ENCODE data around the gene TXNDC2. TPM values are rescaled to one million over a fixed set of nuclear protein-coding genes. Genes with fewer than 3 reads are reported as not detected.
"Not testable (repeated sequence)": the region's sequence is repeated elsewhere in the genome, so short reads cannot be mapped to it uniquely, and the experiment has no call there.

TXNDC2 gene
- polyA plus RNA-seq, 3 donors from 2014 or later: not detected

DNA sequence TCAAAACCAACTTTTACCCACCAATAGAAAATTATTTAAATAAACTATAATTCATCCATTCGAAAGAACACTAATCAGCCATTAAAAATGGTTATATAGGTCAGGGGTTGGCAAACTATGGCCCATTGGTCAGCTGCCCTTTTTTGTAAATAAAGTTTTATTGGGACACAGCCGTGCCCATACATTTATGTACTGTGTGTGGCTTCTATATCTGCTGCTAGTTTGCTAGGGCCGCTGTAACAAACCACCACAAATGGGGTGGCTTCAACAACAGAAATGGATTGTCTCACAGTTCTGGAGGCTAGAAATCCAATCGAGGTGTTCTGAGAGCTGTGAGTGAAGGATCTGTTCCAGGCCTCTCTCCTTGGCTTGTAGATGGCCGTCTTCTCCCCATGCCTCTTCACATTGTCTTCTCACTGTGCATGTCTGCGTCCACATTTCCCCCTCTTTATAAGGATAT lies 7.0 kb upstream of the TXNDC2 start:
- H3K9me3 Mint-ChIP-seq: no peaks in the 10 kb centered on the region
- peaks cover 0 to 6% (median 3%) of the 10 kb centered on the region in 3 donors for H3K27me3 Mint-ChIP-seq (ENCODE audit: low read depth in 3 of 3)
- no peak overlapping the region for H3K27ac Mint-ChIP-seq
- DNase-seq: no peak
- H3K36me3 Mint-ChIP-seq: no peaks in the 10 kb centered on the region
- H3K4me3 Mint-ChIP-seq: no peak overlapping the region
- H3K4me1 Mint-ChIP-seq: no peaks in the 10 kb centered on the region

GRCh38 chr18:9884090-9884489 lies 1.7 kb upstream of the TXNDC2 start:
- Mint-ChIP-seq H3K4me3 (no peak overlapping the region), H3K27ac (no peak overlapping the region), H3K9me3 (no peaks in the 10 kb centered on the region), H3K4me1 (no peaks in the 10 kb centered on the region), H3K36me3 (no peaks in the 10 kb centered on the region), H3K27me3 (ENCODE audit: low read depth in 3 of 3) (peaks cover 0 to 5% (median 0%) of the 10 kb centered on the region in 3 donors)
- DNase-seq: no peak

- no peaks in the 10 kb centered on the region for H3K36me3 Mint-ChIP-seq
- H3K4me1 Mint-ChIP-seq: no peaks in the 10 kb centered on the region
- H3K4me3 Mint-ChIP-seq: no peak overlapping the region
- no peaks in the 10 kb centered on the region for H3K9me3 Mint-ChIP-seq
- peaks cover 0 to 3% (median 0%) of the 10 kb centered on the region in 3 donors for H3K27me3 Mint-ChIP-seq (ENCODE audit: low read depth in 3 of 3)
- no peak overlapping the region for H3K27ac Mint-ChIP-seq
- no peak for DNase-seq
These were observed 1.1 kb upstream of the TXNDC2 start for GRCh38 chr18:9884532-9885140.

DNA sequence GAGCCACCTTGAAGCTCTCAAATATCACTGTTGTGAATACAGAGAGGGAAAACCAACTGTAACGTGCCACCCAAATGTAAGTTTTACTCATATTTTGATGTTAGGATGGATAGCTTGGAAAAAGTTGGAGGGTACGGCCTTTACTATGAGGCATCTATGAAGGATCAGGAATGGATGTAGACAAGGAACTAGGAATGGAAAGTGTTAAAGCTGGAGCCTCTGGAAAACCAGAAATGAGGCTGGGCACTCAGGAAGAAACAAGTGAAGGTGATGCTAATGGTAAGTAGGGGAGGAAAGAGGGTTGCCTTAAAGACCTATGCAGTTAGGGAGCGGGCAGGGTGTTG lies 204 bp downstream of the TXNDC2 start:
- Mint-ChIP-seq H3K9me3 (no peaks in the 10 kb centered on the region), H3K4me1 (no peaks in the 10 kb centered on the region), H3K27me3 (ENCODE audit: low read depth in 3 of 3) (peaks cover 0 to 3% (median 3%) of the 10 kb centered on the region in 3 donors), H3K36me3 (no peaks in the 10 kb centered on the region), H3K27ac (no peak overlapping the region), H3K4me3 (no peak overlapping the region)
- no peak for DNase-seq

- no peak overlapping the region for H3K27ac Mint-ChIP-seq
- H3K36me3 Mint-ChIP-seq: no peaks in the 10 kb centered on the region
- peaks cover 0 to 3% (median 3%) of the 10 kb centered on the region in 3 donors for H3K27me3 Mint-ChIP-seq (ENCODE audit: low read depth in 3 of 3)
- DNase-seq: no peak
- no peaks in the 10 kb centered on the region for H3K4me1 Mint-ChIP-seq
- H3K9me3 Mint-ChIP-seq: no peaks in the 10 kb centered on the region
- no peak overlapping the region for H3K4me3 Mint-ChIP-seq
These were observed 2.2 kb downstream of the TXNDC2 start for GRCh38 chr18:9887992-9888391.

DNA sequence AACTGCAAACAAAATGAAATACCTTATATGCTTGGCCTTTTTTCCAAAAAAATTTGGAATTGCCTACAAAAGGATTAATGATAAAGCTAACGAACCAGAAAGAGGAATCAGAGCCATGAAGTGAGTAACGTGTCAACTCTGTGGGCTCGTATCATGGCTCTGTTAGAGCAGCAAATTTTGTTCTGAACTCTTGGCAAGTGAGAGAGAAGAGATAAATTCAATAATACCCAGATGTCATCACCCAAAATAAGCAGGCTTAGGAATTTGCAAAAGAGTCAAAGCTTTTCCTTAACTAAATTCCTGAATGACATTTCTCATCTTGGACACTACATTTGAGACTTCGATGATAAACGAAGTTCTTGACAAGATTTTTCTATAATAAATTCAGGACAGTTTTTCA lies 4.4 kb downstream of the TXNDC2 start:
- no peaks in the 10 kb centered on the region for H3K36me3 Mint-ChIP-seq
- no peak for DNase-seq
- H3K4me3 Mint-ChIP-seq: no peak overlapping the region
- no peaks in the 10 kb centered on the region for H3K4me1 Mint-ChIP-seq
- H3K9me3 Mint-ChIP-seq: no peaks in the 10 kb centered on the region
- H3K27me3 Mint-ChIP-seq (ENCODE audit: low read depth in 3 of 3): peaks cover 0 to 3% (median under 1%) of the 10 kb centered on the region in 3 donors
- no peak overlapping the region for H3K27ac Mint-ChIP-seq

- no peak for DNase-seq
- Mint-ChIP-seq H3K27ac (no peak overlapping the region), H3K9me3 (no peaks in the 10 kb centered on the region), H3K27me3 (ENCODE audit: low read depth in 3 of 3) (peaks cover 0 to 3% (median 0%) of the 10 kb centered on the region in 3 donors), H3K36me3 (no peaks in the 10 kb centered on the region), H3K4me1 (no peaks in the 10 kb centered on the region), H3K4me3 (no peak overlapping the region)
These were observed 5.2 kb downstream of the TXNDC2 start for GRCh38 chr18:9890957-9891356.

GRCh38 chr18:9891515-9891914 lies 5.7 kb downstream of the TXNDC2 start:
- H3K27me3 Mint-ChIP-seq (ENCODE audit: low read depth in 3 of 3); H3K27ac Mint-ChIP-seq; H3K36me3 Mint-ChIP-seq; H3K4me1 Mint-ChIP-seq; H3K4me3 Mint-ChIP-seq; H3K9me3 Mint-ChIP-seq; DNase-seq: not testable (repeated sequence)

GRCh38 chr18:9894454-9895068 lies 8.8 kb downstream of the TXNDC2 start:
- H3K9me3 Mint-ChIP-seq: no peaks in the 10 kb centered on the region
- no peaks in the 10 kb centered on the region for H3K4me1 Mint-ChIP-seq
- no peak for DNase-seq
- peaks cover 0 to 3% (median 0%) of the 10 kb centered on the region in 3 donors for H3K27me3 Mint-ChIP-seq (ENCODE audit: low read depth in 3 of 3)
- no peaks in the 10 kb centered on the region for H3K36me3 Mint-ChIP-seq
- H3K27ac Mint-ChIP-seq: no peak overlapping the region
- H3K4me3 Mint-ChIP-seq: no peak overlapping the region

DNA sequence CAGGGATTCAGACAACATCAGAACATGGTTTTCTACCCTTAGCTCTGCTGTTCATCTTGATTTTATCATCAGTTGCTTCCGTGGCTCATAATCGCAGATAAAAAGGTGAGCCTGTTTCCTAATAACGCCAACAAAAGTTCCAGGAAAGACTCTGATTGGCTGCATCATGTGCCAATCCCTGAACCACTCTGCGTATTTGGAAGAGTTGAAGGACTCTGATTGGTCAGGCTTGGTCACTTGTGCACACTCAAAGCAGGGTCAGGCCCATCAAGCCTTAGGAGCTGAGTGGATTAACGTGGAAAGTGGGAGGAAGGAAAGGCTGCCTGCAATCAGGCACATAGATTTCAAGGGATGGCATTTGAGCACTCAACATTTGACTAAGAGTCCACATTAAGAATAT lies 11.4 kb downstream of the TXNDC2 start:
- H3K4me1 Mint-ChIP-seq: no peaks in the 10 kb centered on the region
- no peaks in the 10 kb centered on the region for H3K9me3 Mint-ChIP-seq
- H3K36me3 Mint-ChIP-seq: no peaks in the 10 kb centered on the region
- peaks cover 0 to 2% (median 2%) of the 10 kb centered on the region in 3 donors for H3K27me3 Mint-ChIP-seq (ENCODE audit: low read depth in 3 of 3)
- DNase-seq: no peak
- no peak overlapping the region for H3K27ac Mint-ChIP-seq
- no peak overlapping the region for H3K4me3 Mint-ChIP-seq

- not testable (repeated sequence) for DNase-seq; H3K36me3 Mint-ChIP-seq; H3K9me3 Mint-ChIP-seq; H3K4me1 Mint-ChIP-seq; H3K27me3 Mint-ChIP-seq (ENCODE audit: low read depth in 3 of 3); H3K4me3 Mint-ChIP-seq; H3K27ac Mint-ChIP-seq
These were observed 12.1 kb downstream of the TXNDC2 start for GRCh38 chr18:9897787-9898291.

GRCh38 chr18:9898792-9899549 lies 13.2 kb downstream of the TXNDC2 start:
- Mint-ChIP-seq H3K9me3 (no peaks in the 10 kb centered on the region), H3K27ac (no peak overlapping the region), H3K27me3 (ENCODE audit: low read depth in 3 of 3) (peaks cover 0 to 7% (median 5%) of the 10 kb centered on the region in 3 donors), H3K4me1 (no peaks in the 10 kb centered on the region), H3K4me3 (no peak overlapping the region), H3K36me3 (no peaks in the 10 kb centered on the region)
- no peak for DNase-seq

GRCh38 chr18:9899550-9899930 lies 13.8 kb downstream of the TXNDC2 start:
- not testable (repeated sequence) for DNase-seq; H3K9me3 Mint-ChIP-seq; H3K36me3 Mint-ChIP-seq; H3K27me3 Mint-ChIP-seq (ENCODE audit: low read depth in 3 of 3); H3K4me1 Mint-ChIP-seq; H3K27ac Mint-ChIP-seq; H3K4me3 Mint-ChIP-seq

- no peak for DNase-seq
- H3K4me1 Mint-ChIP-seq: no peaks in the 10 kb centered on the region
- peaks cover 0 to 10% (median 5%) of the 10 kb centered on the region in 3 donors for H3K27me3 Mint-ChIP-seq (ENCODE audit: low read depth in 3 of 3)
- no peaks in the 10 kb centered on the region for H3K9me3 Mint-ChIP-seq
- H3K4me3 Mint-ChIP-seq: no peak overlapping the region
- H3K36me3 Mint-ChIP-seq: no peaks in the 10 kb centered on the region
- peak overlapping the region in 1 of 6 donors; percentile 5 for H3K27ac Mint-ChIP-seq
These were observed 14.9 kb downstream of the TXNDC2 start for GRCh38 chr18:9900699-9901098.

Measured in immature natural killer cell (primary cell).